NCI-H345 treated with DMSO at 0.1 percent for 48 hours (cell line): ENCODE measurements around the gene FRY.

Experiments used
- DNase-seq: peaks from one replicate; lab custom pipeline; 2025; ENCODE audit not compliant: unreplicated experiment; lab: John Stamatoyannopoulos, UW

The FRY gene

GRCh38 chr13:32210101-32210500 lies 178.5 kb downstream of the FRY start:
- DNase-seq, result no peak

DNA sequence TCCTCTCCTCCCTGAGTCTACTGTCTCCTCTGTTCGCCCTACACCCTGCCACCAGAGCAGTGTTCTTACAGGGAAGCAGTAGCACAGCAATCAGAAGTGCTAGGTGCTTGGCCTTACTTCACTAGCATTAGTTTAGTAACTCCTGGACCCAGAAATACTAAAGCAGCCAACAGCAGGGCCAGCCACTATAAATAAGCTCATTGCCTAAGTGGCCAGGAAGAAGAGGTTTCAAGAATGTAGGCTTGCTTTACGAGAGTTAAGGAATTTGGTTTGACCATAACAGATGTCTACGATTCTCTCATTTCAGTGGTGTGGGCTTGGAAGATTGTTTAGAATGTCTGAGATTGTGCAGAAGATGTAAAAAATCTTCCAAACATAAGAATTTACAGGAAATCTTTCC lies 180.2 kb downstream of the FRY start:
- no peak for DNase-seq

- no peak for DNase-seq
Observed at GRCh38 chr13:32212421-32212820, 180.8 kb downstream of the FRY start.

DNA sequence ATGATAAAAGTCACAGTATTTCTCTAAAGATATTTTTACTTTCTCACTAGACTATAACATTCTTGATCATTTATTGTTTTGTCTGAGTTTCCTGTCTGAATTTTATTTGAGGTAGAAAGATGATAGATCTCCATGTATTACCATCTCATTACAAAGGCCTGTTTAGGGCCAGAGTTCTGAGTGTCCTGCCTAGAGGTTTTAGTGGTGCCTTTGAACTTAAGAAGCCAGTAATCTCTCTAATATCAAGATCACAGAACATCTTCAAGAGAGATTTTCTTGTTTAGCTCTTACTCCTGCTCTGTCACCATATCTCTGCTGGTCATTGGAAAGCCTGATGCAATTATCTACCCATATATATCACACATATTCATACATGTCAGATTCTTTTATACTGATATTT lies 182.1 kb downstream of the FRY start:
- DNase-seq, result no peak

GRCh38 chr13:32214071-32214470 lies 182.5 kb downstream of the FRY start:
- DNase-seq, result no peak

DNA sequence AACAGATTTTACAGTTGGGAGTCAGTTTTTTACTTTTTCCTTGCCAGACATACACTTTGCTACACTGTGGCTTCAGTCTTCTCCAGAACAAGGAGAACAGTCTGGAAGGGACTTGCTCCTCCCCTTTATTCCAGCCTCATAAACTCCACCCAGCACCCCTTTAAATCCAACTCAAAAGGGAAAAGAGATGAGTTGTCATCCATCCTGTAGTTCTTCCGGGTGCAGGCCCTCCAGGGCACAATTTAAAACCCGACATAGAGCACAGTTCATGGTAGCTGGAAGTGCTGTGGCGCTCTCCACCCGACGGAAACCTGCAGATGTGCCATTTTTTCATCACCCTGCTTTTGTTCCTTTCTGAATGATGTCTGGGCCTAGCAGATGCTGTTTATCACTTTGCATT lies 184.7 kb downstream of the FRY start:
- DNase-seq, result no peak

GRCh38 chr13:32222046-32222676 lies 190.6 kb downstream of the FRY start:
- no peak for DNase-seq

DNA sequence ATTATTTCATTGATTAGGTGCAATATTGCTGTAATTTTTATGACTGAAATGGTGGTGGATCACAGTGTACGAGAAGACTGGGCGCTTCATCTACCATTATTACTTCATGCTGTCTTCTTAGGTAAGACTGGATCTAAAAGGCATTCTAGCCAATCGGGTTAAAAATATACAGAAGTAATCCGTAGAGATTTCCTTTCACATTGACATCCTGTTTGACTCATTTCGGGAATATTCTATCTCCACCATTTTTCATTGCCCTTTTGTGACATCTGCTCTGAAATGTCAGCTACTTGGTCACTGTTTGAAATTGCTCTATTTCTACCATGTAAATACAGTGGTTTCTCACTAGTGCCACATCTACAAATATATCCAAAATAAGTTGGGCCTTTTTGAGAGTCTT lies 193.3 kb downstream of the FRY start:
- DNase-seq, result no peak

- DNase-seq, result no peak
Observed at GRCh38 chr13:32225481-32225931, 193.9 kb downstream of the FRY start.

- DNase-seq, result peak; percentile 73
Observed at GRCh38 chr13:32228330-32229041, 196.9 kb downstream of the FRY start.

DNA sequence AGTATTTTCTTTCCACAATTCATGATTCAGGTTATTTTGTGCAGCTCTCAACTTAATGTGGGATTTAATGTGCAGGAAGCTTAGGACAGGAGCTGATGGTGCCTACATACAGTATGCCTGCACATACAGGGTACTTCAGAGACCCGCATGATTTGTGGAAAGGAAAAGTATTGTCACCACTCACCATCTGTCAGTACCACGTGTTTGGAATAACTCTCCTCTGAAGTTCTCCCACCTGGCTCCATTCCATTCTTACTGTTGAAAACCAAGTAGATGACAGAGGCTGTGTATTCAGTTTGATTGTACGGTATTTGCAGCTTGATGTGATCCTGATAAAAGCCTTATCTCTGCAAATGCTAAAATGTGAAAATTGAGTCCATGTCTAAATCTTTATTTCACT lies 197.9 kb downstream of the FRY start:
- DNase-seq, result peak; percentile 68

GRCh38 chr13:32232263-32232662 lies 200.7 kb downstream of the FRY start:
- DNase-seq, result no peak

- no peak for DNase-seq
Observed at GRCh38 chr13:32233062-32233461, 201.5 kb downstream of the FRY start.

DNA sequence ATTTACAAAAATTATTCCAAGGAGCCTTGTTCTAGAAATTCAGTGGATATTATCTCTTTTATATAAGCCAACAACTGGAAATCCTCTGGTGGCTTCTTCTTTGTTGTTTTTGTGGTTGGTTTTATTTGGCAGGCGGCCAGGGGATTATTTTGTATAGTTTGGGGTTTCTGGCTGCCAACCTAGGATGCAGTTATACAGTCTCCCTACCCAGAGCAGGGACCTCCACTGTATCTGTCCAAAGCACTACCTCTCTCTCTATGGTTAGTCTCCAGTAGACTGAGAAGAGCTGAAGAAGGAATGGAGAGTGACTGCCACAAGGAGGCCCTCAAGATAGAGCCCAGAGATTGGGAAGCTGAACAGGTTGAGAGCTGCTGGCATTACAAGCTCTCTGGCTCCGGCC lies 203.3 kb downstream of the FRY start:
- DNase-seq, result no peak

GRCh38 chr13:32237681-32238080 lies 206.1 kb downstream of the FRY start:
- no peak for DNase-seq

DNA sequence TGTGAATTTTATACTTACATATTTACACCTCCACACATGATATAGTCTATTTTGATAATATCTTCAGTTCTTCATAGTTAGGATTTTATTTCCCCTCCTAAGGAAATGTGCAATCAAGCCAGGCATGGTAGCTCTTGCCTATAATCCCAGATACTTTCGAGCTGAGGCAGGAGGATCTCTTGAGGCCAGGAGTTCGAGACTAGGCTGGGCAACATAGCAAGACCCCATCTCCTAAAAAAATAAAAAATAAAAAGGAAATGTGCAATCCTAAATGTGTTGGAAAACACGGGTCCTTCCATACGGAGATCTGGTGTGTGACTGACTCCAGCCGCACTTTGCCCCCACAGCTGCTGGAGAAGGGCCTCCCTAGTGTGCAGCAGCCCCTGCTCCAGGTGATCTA lies 212.1 kb downstream of the FRY start:
- no peak for DNase-seq

DNA sequence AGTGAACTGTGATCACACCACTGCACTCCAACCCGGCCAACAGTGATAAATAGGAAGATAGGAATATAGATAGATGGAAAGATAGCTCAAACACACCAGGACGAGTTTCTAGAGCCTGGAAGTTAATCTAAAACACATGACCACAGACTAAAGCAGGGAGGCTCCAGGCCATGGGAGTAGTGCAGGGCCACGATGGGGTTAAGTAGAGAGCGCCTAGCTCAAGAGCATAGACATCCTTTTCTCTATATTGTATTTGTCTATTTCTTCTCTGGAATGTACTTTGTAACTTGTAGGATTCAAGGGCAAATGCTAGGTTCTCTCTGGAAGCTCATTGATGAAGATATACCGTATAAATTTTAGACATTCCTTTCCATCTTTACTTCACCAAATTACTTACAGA lies 214.0 kb downstream of the FRY start:
- DNase-seq, result no peak

- DNase-seq, result no peak
Observed at GRCh38 chr13:32246468-32246867, 214.9 kb downstream of the FRY start.

GRCh38 chr13:32247887-32248286 lies 216.3 kb downstream of the FRY start:
- DNase-seq, result no peak

DNA sequence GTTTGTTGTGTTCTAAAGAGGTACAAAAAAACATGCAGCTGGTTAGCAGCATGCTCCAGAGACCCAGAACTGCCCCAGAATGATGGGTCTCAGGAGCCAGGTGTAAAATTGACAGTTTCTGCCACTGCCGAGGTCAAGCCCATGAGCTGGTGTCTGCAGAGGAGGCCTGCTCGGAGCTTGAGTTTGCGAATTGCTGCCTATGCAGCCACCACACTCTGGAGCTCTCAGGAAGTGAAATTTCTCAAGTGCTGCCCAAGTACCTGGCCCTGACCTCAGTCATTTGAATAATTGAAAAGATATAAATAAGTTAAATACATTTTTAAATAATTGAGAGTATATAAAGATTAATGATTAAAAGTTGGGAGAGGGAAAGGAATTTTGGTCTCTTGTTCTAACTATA lies 217.2 kb downstream of the FRY start:
- DNase-seq, result no peak

DNA sequence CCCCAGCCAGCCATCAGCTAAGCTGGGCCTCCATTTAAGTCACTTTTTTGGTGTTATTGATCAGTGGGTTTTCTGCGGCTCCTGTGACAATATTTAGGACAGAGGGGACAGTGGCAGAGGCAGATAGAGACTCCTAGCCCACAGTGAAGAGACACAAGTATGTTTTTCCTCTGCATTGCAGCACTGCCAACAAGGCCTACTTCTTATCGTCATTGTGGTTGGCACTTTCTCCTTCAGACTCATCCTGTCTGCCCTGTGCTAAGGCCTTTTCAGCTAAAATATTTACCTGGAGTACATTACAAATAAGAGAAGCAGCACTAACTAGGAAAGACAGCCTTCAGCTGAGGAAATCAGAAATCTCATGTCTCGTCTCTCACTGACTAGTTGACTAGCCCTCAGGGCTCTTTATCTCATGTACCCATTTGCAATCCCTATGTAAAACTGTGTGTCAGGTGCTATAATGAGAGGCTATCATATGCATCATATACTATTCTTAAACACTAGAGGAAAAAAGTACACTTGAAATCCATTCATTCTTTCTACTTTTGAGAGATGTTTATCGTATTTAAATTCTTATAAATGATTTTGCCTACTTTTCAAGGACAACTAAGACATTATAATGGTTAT lies 221.4 kb downstream of the FRY start:
- DNase-seq, result no peak

DNA sequence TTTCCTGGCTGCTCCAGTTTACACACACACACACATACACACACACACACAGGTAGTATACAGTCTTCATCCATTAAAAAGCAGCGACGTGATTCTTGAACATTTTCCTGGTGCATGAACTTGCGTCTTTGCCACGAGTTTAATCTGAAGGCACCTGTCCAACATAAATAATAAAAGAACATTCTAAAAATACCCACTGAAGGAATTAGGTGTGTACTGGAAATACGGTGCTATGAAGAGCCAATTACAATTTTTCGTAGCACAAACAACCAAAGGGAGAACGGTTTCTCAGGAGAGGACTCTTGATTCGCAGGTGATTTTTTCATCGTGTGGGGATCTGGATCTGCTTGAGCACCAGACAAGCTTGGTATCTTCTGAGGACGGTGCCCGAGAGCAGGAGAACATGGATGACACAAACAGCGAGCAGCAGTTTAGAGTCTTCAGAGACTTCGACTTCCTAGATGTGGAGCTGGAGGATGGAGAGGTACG lies 222.4 kb downstream of the FRY start:
- DNase-seq, result no peak
